Transverse colon (tissue), 4 donors: Measurements from ENCODE around the gene MAMSTR. TPM values are rescaled to one million over a fixed set of nuclear protein-coding genes. Genes with fewer than 3 reads are reported as not detected.

ENCODE experiments used
- DNase-seq: peaks from one replicate; pipeline ENCODE4 v3.0.0-alpha.2; 2019
- H3K27ac ChIP-seq, 4 donors: fragments of 200-600 bp; sonication (generic); 2 replicates each; pipeline ENCODE4 v1.5.1; 2016 to 2018; ENCODE audit warnings: inconsistent platforms in 4 of 4
- H3K27me3 ChIP-seq: fragments of 200-600 bp; sonication (generic); 2 replicates; pipeline ENCODE4 v1.5.1; 2017; ENCODE audit warnings: inconsistent platforms
- H3K36me3 ChIP-seq, 4 donors: fragments of 200-600 bp; sonication (generic); 2 replicates each; pipeline ENCODE4 v1.5.1; 2017 to 2019; ENCODE audit warnings: inconsistent platforms in 4 of 4
- H3K4me1 ChIP-seq, 4 donors: fragments of 200-600 bp; sonication (generic); 2 replicates each; pipeline ENCODE4 v1.5.1; 2017 to 2020; ENCODE audit warnings: inconsistent platforms in 4 of 4
- H3K4me3 ChIP-seq, 4 donors: fragments of 200-600 bp; sonication (generic); 1 replicate in 1 of 4; 2 replicates in 3 of 4; pipeline versions ENCODE4 v1.5.1 to v1.6.1; 2017 to 2019; ENCODE audit warnings: inconsistent platforms in 4 of 4
- H3K9me3 ChIP-seq, 2 donors: fragments of 200-600 bp; sonication (generic); 2 replicates each; pipeline ENCODE4 v1.5.1; 2017 to 2019; ENCODE audit warnings: inconsistent platforms in 2 of 2
- EP300 ChIP-seq: sonication (generic); formaldehyde crosslinking; IDR thresholded peaks from one replicate; pipeline ENCODE4 v1.6.1; 2017; ENCODE audit warnings: antibody characterized with exemption, low read depth
- POLR2A ChIP-seq: fragments of 450-650 bp; IDR thresholded peaks from one replicate; pipeline ENCODE4 v1.6.1; 2016; ENCODE audit warnings: antibody characterized with exemption, mild to moderate bottlenecking, moderate library complexity
- POLR2AphosphoS5 ChIP-seq, 3 donors: sonication (generic); formaldehyde crosslinking; IDR thresholded peaks; one replicate each; pipeline ENCODE4 v1.6.1; 2016; ENCODE audit warnings: antibody characterized with exemption in 3 of 3
- WGBS, 2 donors: methylation state at CpG; one replicate each; pipeline ENCODE4 v1.1.5; 2018; ENCODE audit warnings: low coverage in 1 of 2; 5-methylcytosine and 5-hydroxymethylcytosine counted together
- in situ Hi-C, 4 donors: fragments of 200-750 bp; cut with MboI; loops; one replicate each; pipeline versions ENCODE4 v1.15.0 to v1.15.1; 2017; ENCODE audit warnings: low sequenced_read_pairs in 3 of 4, low pct_ligation_motif_present in 1 of 4, low pct_unique_long_range_greater_than_20kb in 1 of 4
- intact Hi-C: fragments of 100-400 bp; cut with DNase I; formaldehyde crosslinking; loops from one replicate; pipeline ENCODE4 v1.15.1; 2023; ENCODE audit warnings: low total_unique reads
- total RNA-seq, 4 donors: library from RNA; depleted of rRNA; stranded (reverse); fragments of >200 nt; gene quantifications; one replicate each; pipeline ENCODE4 v1.1.0, GENCODE V29; 2016
- TF ChIP-seq, protein P1 (sequence below), 5 experiments: fragments of 200-600 bp in 3 of 5; fragments of 450-650 bp in 2 of 5; sonication (generic) in 3 of 5; IDR thresholded peaks; 1 replicate in 2 of 5; 2 replicates in 3 of 5; pipeline ENCODE4 v1.5.1; 2016 to 2017; ENCODE audit warnings: antibody characterized with exemption in 5 of 5, inconsistent platforms in 3 of 5, mild to moderate bottlenecking in 2 of 5, moderate library complexity in 1 of 5

Gene MAMSTR
- total RNA-seq, 4 donors from 2014 or later = 0.55 to 2.2 (median 1.6) TPM; not detected in 1

DNA sequence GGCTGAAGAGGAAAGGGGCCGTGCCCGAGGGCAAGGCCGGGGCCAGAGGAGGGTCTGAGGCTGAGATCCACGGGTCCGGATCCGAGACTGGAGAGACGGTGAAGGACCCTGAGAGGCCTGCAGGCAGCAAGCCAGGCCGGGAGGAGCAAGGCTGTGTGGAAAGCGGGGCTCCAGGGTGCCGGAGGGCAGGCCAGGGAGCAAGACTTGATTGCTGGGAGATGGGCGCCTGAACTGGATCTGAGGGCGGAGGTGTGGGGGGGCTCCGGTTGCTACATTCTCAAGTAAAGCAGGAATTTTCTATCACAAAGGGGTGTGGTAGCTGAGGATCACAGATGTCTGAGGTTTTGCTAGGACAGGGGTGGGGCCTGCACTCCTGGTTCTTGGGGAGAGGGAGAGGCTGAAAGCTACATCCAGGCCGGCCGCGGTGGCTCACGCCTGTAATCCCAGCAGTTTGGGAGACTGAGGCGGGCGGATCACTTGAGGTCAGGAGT lies 3.8 kb downstream of the MAMSTR start:
- H3K9me3 ChIP-seq = no peaks in the 10 kb centered on the region
- intact Hi-C loops (no loop called here), in situ Hi-C loops (no loop called here)
- DNase-seq = peak; percentile 37
- peak overlapping the region; percentile 85 to 93 (median 90) for H3K27ac ChIP-seq
- 62% methylated on average over 19 of the region's 19 CpGs; no CpG with 5 or more reads in 1 of the 2 donors for WGBS, 2 donors
- no peaks in the 10 kb centered on the region for H3K27me3 ChIP-seq
- no peaks in the 10 kb centered on the region for H3K36me3 ChIP-seq
- TF ChIP-seq EP300 = no peak
- TF ChIP-seq, protein P1, sequence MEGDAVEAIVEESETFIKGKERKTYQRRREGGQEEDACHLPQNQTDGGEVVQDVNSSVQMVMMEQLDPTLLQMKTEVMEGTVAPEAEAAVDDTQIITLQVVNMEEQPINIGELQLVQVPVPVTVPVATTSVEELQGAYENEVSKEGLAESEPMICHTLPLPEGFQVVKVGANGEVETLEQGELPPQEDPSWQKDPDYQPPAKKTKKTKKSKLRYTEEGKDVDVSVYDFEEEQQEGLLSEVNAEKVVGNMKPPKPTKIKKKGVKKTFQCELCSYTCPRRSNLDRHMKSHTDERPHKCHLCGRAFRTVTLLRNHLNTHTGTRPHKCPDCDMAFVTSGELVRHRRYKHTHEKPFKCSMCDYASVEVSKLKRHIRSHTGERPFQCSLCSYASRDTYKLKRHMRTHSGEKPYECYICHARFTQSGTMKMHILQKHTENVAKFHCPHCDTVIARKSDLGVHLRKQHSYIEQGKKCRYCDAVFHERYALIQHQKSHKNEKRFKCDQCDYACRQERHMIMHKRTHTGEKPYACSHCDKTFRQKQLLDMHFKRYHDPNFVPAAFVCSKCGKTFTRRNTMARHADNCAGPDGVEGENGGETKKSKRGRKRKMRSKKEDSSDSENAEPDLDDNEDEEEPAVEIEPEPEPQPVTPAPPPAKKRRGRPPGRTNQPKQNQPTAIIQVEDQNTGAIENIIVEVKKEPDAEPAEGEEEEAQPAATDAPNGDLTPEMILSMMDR (IDR thresholded peaks at IDR 0.05) = no peak
- TF ChIP-seq POLR2A = no peak
- H3K4me1 ChIP-seq = peaks cover 21 to 47% (median 41%) of the 10 kb centered on the region in 4 donors
- peak overlapping the region in 1 of 4 donors; percentile 75 for H3K4me3 ChIP-seq

DNA sequence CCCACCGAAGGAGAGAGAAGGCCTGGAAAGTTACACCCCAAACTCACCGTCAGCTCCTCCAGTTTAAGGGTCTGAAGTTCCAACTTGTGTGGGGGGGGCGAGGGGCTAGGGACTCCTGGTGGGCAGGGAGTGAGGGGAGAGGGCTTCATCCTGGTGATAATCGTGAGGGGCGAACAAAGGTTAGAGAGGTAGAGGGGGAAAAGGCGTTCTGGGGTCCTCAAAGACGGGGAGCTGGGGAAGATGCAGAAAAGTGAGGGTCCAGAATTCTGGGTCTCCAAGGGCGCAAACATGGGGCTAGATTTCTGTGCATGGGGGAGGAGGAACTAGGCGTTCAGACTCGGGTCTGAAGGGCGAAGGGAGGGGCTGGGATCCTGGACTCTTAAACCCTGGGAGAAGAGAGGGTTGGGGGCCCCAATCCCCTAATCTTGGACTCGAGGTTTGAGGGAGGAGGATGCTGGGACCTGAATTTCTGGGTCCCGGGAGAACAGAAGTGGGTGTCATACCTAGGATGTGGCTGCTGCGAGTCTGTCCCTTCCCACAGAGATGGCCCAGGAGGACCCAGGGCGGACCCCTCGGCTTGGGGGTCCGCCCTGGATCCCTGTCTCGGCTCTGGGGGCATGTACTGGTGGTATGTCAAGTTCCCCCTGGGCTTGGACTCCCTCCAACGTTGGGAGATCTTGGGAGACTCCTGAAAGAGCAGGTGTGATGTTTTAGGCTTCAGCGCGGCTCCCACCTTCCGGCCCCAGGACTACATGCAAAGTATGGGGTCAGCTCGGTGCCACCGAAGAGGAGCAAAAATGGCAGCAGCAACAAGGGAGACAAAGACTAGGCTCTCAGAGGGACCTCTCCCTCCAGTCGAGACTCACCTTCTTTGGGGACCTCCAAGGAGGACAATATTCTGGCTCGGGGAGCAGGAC lies 4.5 kb downstream of the MAMSTR start:
- 41 to 60% methylated on average over 2 to 26 of the region's 26 CpGs for WGBS, 2 donors
- peak overlapping the region; percentile 85 to 93 (median 90) for H3K27ac ChIP-seq
- no peaks in the 10 kb centered on the region for H3K27me3 ChIP-seq
- in situ Hi-C loops = no loop called here
- intact Hi-C loops = no loop called here
- no peaks in the 10 kb centered on the region for H3K36me3 ChIP-seq
- no peaks in the 10 kb centered on the region for H3K9me3 ChIP-seq
- DNase-seq = peak; percentile 65
- H3K4me3 ChIP-seq = peak overlapping the region; percentile 49 to 75 (median 54)
- peaks cover 17 to 42% (median 37%) of the 10 kb centered on the region in 4 donors for H3K4me1 ChIP-seq
- TF ChIP-seq, protein P1 (IDR thresholded peaks at IDR 0.05) = no peak
- TF ChIP-seq EP300 (no peak), POLR2AphosphoS5 (IDR thresholded peaks at IDR 0.05) (no peak), POLR2A (no peak)

DNA sequence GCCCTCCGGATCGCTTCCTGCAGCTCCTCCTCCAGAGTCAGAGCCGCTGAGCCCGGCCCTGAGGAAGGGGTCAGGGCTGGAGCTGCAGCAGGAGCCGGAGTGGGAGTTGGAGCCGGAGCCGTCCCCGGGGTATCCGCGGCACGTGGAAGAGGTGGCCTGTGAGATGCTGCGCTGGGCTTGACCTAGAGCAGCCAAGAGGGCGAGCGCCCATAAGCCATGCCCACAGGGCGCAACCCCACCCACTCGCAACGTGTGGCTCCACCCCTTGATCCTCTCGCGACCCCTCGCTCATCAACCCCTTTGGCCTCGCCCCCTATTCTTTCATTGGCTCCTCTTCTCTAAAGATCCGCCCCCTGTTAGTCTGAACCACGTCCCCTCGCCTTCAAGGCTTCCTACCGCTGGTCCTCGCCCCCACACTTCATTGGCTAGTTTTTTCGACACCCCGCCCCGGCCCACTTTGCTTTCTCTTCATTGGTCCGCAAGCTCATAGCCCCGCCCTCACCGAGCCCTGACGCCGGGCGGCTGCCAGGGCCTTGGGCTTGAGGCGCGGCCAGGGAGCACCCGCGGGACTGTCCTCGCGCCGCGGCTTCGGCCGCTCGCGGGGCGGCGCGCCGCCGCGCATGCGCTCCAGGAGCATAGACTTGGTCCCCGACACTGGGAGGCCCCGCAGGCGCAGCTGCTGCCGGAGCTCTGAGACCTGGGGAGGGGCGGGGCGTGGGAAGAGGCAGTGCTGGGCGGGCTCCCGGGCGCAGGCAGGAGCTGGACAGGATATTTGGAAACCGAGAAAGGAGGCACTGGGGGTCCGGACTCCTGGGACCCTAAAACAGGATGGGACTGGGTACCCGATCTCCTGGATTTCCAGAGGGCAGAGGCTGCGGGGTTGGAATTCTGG lies 5.4 kb downstream of the MAMSTR start:
- in situ Hi-C loops = no loop called here
- Histone ChIP-seq H3K9me3 (no peaks in the 10 kb centered on the region), H3K4me1 (peaks cover 16 to 39% (median 35%) of the 10 kb centered on the region in 4 donors), H3K27ac (peak overlapping the region; percentile 85 to 93 (median 90)), H3K36me3 (no peaks in the 10 kb centered on the region), H3K4me3 (peak overlapping the region; percentile 49 to 75 (median 58)), H3K27me3 (no peaks in the 10 kb centered on the region)
- TF ChIP-seq POLR2A = peak; percentile 64
- no peak for TF ChIP-seq EP300
- peak; percentile 38 to 71 (median 58) for TF ChIP-seq POLR2AphosphoS5 (IDR thresholded peaks at IDR 0.05)
- TF ChIP-seq, protein P1 (IDR thresholded peaks at IDR 0.05) = no peak
- intact Hi-C loops = no loop called here
- peak; percentile 99 for DNase-seq
- WGBS, 2 donors = 0 to 1% methylated on average over 15 to 51 of the region's 67 CpGs
